GM18499 (cell line): ENCODE data around the gene FSTL3.
"Not testable (repeated sequence)": the region's sequence is repeated elsewhere in the genome, so short reads cannot be mapped to it uniquely, and the experiment has no call there.

Experiments
- ATAC-seq: cut with Tn5 transposase; IDR thresholded peaks from one replicate; pipeline ENCODE4 v1.9.1; 2021; ENCODE audit warnings: moderate number of reproducible peaks; ENCODE audit not compliant: insufficient read depth, unreplicated experiment

FSTL3 gene

DNA sequence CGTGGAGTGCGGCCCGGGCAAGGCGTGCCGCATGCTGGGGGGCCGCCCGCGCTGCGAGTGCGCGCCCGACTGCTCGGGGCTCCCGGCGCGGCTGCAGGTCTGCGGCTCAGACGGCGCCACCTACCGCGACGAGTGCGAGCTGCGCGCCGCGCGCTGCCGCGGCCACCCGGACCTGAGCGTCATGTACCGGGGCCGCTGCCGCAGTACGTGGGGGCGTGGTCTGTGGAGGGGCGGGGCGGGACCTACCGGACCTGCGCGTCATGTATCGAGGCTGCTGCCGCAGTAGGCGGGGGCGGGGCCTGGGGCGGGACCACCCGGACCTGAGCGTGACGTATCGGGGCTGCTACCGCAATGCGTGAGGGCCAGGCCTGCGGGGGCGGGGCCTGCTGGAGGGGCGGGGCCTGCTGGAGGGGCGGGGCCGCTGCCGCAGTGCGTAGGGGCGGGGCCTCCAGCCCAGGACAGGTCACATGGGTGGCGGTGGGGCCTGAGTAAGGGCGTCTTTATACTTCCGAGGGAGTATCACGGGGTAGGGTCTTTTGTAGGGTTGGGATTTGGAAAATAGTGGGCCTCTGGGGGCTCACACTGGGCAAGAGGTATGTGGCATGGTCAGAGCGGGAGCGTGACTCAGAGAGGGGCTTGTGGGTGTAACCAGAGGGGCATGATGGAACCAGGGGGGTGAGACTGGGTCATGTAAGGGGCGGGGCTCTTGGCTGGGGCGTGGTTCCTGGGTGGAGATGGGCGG is 4.3 kb downstream of the FSTL3 start:
- peak; percentile 49 for ATAC-seq

GRCh38 chr19:681029-682019 is 5.1 kb downstream of the FSTL3 start:
- no peak for ATAC-seq

DNA sequence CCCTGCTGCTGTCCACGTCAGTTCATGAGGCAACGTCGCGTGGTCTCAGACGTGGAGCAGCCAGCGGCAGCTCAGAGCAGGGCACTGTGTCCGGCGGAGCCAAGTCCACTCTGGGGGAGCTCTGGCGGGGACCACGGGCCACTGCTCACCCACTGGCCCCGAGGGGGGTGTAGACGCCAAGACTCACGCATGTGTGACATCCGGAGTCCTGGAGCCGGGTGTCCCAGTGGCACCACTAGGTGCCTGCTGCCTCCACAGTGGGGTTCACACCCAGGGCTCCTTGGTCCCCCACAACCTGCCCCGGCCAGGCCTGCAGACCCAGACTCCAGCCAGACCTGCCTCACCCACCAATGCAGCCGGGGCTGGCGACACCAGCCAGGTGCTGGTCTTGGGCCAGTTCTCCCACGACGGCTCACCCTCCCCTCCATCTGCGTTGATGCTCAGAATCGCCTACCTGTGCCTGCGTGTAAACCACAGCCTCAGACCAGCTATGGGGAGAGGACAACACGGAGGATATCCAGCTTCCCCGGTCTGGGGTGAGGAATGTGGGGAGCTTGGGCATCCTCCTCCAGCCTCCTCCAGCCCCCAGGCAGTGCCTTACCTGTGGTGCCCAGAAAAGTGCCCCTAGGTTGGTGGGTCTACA is 6.6 kb downstream of the FSTL3 start:
- no peak for ATAC-seq

DNA sequence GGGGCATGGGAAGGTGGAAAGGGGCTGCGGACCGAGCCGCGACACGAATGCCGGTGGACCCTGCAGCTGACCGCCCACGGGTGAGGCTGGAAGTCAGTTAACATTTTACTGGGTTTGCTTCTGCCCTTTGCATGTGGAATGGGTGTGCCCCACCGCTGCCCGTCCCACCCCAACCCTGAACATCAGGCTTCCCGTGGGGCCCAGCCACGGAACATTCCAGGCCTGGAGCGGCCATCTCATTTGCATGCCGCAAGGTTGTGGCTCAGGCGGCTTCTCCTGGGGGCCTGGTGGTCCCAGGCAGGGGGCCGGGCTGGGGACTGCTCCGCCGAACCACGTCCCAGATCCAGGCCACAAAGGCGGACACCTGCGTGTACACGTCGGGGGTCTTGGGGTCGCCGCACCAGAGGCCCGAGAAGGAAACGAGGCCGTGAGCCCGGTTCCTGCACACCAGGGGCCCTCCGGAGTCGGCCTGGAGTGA is 9.3 kb downstream of the FSTL3 start:
- no peak for ATAC-seq

DNA sequence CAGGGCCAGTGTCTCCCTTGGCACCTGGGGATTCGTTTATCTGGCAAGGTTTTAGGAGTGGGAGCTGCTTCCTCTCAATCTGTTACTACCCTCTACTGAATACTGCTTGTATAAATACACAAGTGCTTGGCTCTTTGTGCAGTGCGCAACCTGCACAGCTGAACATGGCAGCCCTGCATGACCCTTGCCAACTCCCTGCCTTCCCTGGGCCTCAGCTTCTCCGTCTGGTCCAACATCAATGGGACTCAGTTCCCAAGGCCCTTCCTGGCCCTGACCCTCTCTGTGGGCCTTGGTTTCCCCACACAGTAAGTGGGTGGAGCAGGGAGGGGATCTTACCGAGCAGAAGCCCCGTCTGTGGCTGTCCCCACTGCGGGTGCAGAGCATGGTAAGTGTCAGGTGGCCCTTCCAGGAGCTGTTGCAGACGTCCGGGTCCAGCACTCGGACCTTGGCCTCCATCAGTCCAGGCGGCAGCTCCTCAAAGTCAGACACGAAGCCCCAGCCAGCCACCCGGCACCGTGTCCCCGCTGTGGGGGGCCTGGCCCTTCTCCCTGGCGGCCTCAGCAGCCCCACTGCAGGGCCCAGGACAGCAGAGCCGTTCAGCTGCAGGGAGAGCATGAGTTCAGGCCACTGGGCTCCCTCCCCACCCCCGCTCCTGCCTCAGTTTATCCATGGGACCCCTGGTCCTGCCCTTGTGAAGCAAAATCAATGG is 10.6 kb downstream of the FSTL3 start:
- ATAC-seq = no peak

DNA sequence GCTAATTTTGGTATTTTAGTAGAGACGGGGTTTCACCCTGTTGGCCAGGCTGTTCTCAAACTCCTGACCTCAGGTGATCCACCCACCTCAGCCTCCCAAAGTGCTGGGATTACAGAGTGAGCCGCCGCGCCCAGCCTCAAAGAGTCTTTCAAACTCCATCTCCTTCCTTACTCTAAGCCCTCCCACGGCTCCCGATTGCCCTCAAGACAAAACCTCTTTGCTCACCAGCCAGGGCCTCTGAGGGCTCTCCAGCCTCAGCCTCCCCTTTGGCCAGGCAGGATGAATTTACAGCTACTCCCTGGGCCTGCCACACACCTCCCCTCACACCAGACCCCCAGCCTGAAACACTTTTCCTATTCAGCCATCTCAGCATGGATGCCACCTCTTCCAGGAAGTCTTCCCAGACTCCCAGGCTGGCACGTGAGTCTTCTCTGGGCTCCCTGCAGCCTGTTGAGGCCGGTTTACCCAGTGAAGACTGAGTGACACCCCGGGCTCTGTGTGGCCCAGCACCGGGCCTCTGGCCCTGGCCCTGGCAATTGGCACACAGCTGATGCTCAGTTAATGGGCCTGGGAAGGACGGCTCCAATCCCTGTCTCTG is 11.5 kb downstream of the FSTL3 start:
- ATAC-seq = no peak

- ATAC-seq = no peak
Observed at GRCh38 chr19:688214-688613, 12.0 kb downstream of the FSTL3 start.

GRCh38 chr19:688992-689391 is 12.8 kb downstream of the FSTL3 start:
- ATAC-seq = no peak

GRCh38 chr19:690203-690602 is 14.0 kb downstream of the FSTL3 start:
- ATAC-seq = no peak

- no peak for ATAC-seq
Observed at GRCh38 chr19:694481-695351, 18.5 kb downstream of the FSTL3 start.

- ATAC-seq = no peak
Observed at GRCh38 chr19:695352-695949, 19.3 kb downstream of the FSTL3 start, which contains the start of gene PRSS57. TSS of gene PRSS57 (minus strand) at chr19:695452. CDS start at chr19:695430, 22 bp downstream.

DNA sequence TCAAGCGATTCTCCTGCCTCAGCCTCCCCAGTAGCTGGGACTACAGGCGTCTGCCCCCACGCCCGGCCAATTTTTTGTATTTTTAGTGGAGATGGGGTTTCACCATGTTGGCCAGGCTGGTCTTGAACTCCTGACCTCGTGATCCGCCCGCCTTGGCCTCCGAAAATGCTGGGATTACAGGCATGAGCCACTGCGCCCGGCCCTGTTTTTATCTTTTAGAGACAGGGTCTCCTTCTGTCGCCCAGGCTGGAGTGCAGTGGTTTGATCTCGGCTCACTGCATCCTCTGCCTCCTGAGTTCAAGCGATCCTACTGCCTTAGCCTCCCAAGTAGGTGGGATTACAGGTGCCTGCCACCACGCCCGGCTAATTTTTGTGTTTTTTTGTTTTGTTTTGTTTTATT is 22.3 kb downstream of the FSTL3 start:
- not testable (repeated sequence) for ATAC-seq

DNA sequence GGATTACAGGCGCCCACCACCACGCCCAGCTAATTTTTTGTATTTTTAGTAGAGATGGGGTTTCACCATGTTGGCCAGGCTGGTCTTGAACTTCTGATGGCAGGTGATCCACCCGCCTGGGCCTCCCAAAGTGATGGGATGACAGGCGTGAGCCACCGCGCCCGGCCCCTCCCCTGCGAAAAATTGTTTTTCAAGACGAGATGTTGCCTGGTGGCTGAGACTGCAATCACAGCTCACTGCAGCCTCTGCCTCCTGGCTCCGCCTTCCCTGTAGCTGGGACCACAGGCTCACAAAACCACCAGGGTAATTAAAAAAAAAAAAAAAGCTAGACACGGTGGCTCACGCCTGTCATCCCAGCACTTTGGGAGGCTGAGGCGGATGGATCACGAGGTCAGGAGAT is 23.7 kb downstream of the FSTL3 start:
- not testable (repeated sequence) for ATAC-seq

DNA sequence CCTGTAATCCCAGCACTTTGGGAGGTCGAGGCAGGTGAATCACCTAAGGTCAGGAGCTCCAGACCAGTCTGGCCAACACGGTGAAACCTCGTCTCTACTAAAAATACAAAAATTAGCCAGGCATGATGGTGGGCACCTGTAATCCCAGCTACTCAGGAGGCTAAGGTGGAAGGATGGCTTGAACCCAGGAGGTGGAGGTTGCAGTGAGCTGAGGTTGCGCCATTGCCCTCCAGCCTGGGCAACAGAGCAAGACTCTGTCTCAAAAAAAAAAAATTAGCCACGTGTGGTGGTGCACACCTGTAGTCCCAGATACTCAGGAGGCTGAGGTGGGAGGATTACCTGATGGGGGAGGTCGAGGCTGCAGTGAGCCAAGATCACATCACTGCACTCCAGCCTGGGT is 26.7 kb downstream of the FSTL3 start:
- ATAC-seq = not testable (repeated sequence)

DNA sequence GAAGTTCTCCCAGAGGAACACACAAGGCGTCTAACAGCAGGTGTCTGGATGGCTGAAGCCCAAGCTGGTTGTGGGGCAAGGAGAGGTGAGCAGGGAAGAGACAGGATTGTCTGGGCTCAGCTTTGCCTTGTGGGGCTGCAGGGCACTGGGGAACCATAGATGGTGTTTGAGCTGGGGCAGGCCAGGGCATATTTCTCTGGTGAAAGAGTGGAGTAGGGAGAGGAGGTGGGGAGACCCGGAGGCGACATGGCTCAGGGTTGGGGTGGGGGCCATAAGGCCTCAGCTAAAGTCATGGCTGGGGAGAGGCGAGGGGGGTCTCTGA is 27.1 kb downstream of the FSTL3 start:
- ATAC-seq = no peak

DNA sequence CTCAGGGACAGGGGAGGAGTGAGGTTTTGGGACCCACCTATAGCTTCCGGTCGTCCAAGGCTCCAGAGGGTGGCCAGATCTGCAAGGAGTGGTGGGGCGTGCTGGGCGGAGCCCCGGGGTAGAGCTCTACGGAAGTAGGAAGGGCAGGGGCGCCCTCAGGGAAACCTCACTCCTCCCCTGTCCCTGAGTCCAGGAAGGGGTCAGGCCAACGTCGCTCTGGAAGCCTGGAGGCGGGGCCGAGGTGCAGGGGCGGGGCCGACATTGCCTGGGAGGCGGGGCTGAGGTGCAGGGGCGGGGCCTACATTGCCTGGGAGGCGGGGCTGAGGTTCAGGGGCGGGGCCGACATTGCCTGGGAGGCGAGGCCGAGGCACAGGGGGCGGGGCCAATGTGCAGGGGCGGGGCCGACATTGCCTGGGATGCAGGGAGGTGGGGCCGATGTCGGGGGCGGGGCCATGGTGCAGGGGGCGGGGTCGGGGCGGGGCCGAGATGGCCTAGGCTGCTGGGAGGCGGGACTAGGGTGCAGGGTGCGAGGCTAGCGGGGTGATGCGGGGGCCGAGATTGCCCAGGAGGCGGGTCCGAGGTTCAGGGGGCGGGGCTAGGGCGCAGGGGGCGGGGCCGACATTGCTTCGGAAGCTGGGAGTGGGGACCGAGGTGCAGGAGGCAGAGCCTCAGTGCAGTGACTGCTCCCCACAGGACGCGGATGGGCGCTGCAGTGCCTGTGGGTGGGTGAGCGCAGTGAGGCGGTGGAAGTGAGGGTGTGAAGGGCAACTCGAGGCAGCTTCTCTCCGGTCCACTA is 27.7 kb downstream of the FSTL3 start:
- no peak for ATAC-seq

DNA sequence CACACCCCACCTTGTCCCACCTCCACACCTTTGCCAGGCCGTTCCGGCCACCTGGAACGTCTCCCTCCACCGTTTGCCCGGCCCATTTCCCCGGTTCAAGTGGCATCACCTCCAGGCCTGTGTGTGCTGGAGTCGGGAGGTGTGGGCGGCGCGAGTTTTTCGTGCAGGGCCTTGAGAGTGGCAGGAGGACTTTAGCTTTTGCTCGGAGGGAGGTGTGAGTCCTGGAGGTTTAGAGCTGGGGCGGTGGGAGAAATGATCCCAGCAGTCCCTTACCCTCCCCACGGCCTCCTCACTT is 28.2 kb downstream of the FSTL3 start:
- ATAC-seq = no peak
